Measurements from ENCODE around the gene ATP10B.

- TF ChIP-seq POLR2A (IDR thresholded peaks at IDR 0.05) (no peak), CTCF (IDR thresholded peaks at IDR 0.05) (no peak)
Observed at GRCh38 chr5:160665460-160665859, 186.6 kb downstream of the ATP10B start.
